Ovary (tissue), 9 donors: ENCODE measurements around the gene TAS2R41. TPM values are rescaled to one million over a fixed set of nuclear protein-coding genes. Genes with fewer than 3 reads are reported as not detected.

ENCODE experiments used
- DNase-seq, 5 donors: peaks; one replicate each; pipeline ENCODE4 v3.0.0-alpha.2; 2019 to 2020
- H3K27ac ChIP-seq, 2 donors: fragments of 200-600 bp; one replicate each; pipeline versions ENCODE4 v1.5.1 to v1.8.0; 2019 to 2022
- H3K27me3 ChIP-seq: fragments of 200-600 bp; one replicate; pipeline ENCODE4 v1.8.0; 2022
- H3K36me3 ChIP-seq: fragments of 200-600 bp; sonication (generic); one replicate; pipeline ENCODE4 v1.5.1; 2019
- H3K4me1 ChIP-seq: one replicate; pipeline ENCODE4 v1.8.1; 2013; ENCODE audit warnings: mild to moderate bottlenecking, moderate library complexity; ENCODE audit not compliant: insufficient read depth
- H3K4me3 ChIP-seq: fragments of 200-600 bp; sonication (generic); one replicate; pipeline ENCODE4 v1.5.1; 2017
- H3K9me3 ChIP-seq, 2 donors: fragments of 200-600 bp in 1 of 2; sonication (generic) in 1 of 2; one replicate each; pipeline versions ENCODE4 v1.5.1 to v1.8.1; 2013 to 2019; ENCODE audit warnings: mild to moderate bottlenecking in 1 of 2, moderate library complexity in 1 of 2
- CTCF ChIP-seq, 3 donors: fragments of 450-650 bp in 2 of 3; fragments of 200-600 bp in 1 of 3; IDR thresholded peaks; one replicate each; pipeline versions ENCODE4 v1.5.1 to v1.8.0; 2016 to 2022; ENCODE audit warnings: antibody characterized with exemption in 3 of 3, mild to moderate bottlenecking in 1 of 3
- EP300 ChIP-seq: sonication (generic); formaldehyde crosslinking; IDR thresholded peaks from one replicate; pipeline ENCODE4 v1.6.1; 2017; ENCODE audit warnings: antibody characterized with exemption
- POLR2A ChIP-seq: fragments of 450-650 bp; IDR thresholded peaks from one replicate; pipeline ENCODE4 v1.6.1; 2017; ENCODE audit warnings: antibody characterized with exemption, mild to moderate bottlenecking, moderate library complexity
- WGBS, 3 donors: extraction: QIAGEN DNeasy Blood & Tissue Kit in 1 of 3; methylation state at CpG; one replicate each; pipeline versions ENCODE4 v1.1.5 to v1.1.7; 2013 to 2017; 5-methylcytosine and 5-hydroxymethylcytosine counted together
- intact Hi-C, 4 donors: fragments of 100-400 bp; cut with DNase I; formaldehyde crosslinking; loops; one replicate each; pipeline versions ENCODE4 v1.11.0 to v1.15.1; 2022 to 2023
- polyA plus RNA-seq, 2 donors: library from polyadenylated mRNA; stranded (reverse); fragments of 200-250 nt in 1 of 2; fragments of 350-450 nt in 1 of 2; fragmentation: Illumina TruSeq in 1 of 2; extraction: RNeasy Lipid Tissue Mini Kit (QIAGEN cat#74804) in 1 of 2; gene quantifications; one replicate each; pipeline ENCODE4 v1.2.3, GENCODE V29; 2013 to 2014
- total RNA-seq, 7 donors: library from RNA; depleted of rRNA in 2 of 7; stranded (reverse); fragments of >200 nt in 2 of 7; fragmentation: NEBNext Ultra II Directional in 3 of 7; extraction: Animal tissue kit (Norgen Biotek cat#: 25700) in 3 of 7; gene quantifications; one replicate each; pipeline versions ENCODE4 v1.1.0 to v1.2.4, GENCODE V29; 2016 to 2023
- donor health status: DM: no; HTN: no; CAD: no; lungs with moderate emphysema.
- donor health status: DM: no; HTN: no; CAD: no.
- donor health status: Bipolar disorder and iron deficiency.
- donor health status: DM: yes; HTN: yes; CAD: no.
- donor health status: DM: no; HTN: no; CAD: no.
- donor health status: DM: yes; HTN: yes; CAD: no.

Gene TAS2R41
- total and polyA plus RNA-seq, 9 donors, result 0.50 TPM; not detected in 8

- Histone ChIP-seq H3K36me3 (no peaks in the 10 kb centered on the region), H3K9me3 (no peaks in the 10 kb centered on the region), H3K27ac (no peak overlapping the region), H3K4me3 (no peak overlapping the region), H3K27me3 (no peaks in the 10 kb centered on the region), H3K4me1 (no peaks in the 10 kb centered on the region)
- intact Hi-C loops, result no loop called here
- no peak for TF ChIP-seq CTCF (IDR thresholded peaks at IDR 0.05)
- TF ChIP-seq POLR2A, result no peak
- no peak for TF ChIP-seq EP300
- no peak for DNase-seq
- WGBS, 3 donors, result 53 to 62% (median 54%) methylated on average over 1 of the region's 1 CpG
Measured at GRCh38 chr7:143454091-143454680, 23.5 kb upstream of the TAS2R41 start.

GRCh38 chr7:143455491-143455890 is 22.2 kb upstream of the TAS2R41 start:
- intact Hi-C loops, result no loop called here
- no peaks in the 10 kb centered on the region for H3K4me1 ChIP-seq
- H3K4me3 ChIP-seq, result no peak overlapping the region
- TF ChIP-seq POLR2A (no peak), CTCF (IDR thresholded peaks at IDR 0.05) (no peak), EP300 (no peak)
- H3K36me3 ChIP-seq, result no peaks in the 10 kb centered on the region
- 53 to 84% (median 72%) methylated on average over 2 of the region's 2 CpGs for WGBS, 3 donors
- no peaks in the 10 kb centered on the region for H3K9me3 ChIP-seq
- DNase-seq, result no peak
- no peaks in the 10 kb centered on the region for H3K27me3 ChIP-seq
- no peak overlapping the region for H3K27ac ChIP-seq

GRCh38 chr7:143455942-143456341 is 21.7 kb upstream of the TAS2R41 start:
- no peaks in the 10 kb centered on the region for H3K36me3 ChIP-seq
- H3K4me1 ChIP-seq, result no peaks in the 10 kb centered on the region
- DNase-seq, result no peak
- WGBS, 3 donors, result 71 to 75% (median 75%) methylated on average over 4 of the region's 4 CpGs
- H3K9me3 ChIP-seq, result no peaks in the 10 kb centered on the region
- H3K4me3 ChIP-seq, result no peak overlapping the region
- no peak for TF ChIP-seq POLR2A
- TF ChIP-seq CTCF (IDR thresholded peaks at IDR 0.05), result no peak
- TF ChIP-seq EP300, result no peak
- H3K27ac ChIP-seq, result no peak overlapping the region
- no peaks in the 10 kb centered on the region for H3K27me3 ChIP-seq
- intact Hi-C loops, result no loop called here

GRCh38 chr7:143456992-143457793 is 20.5 kb upstream of the TAS2R41 start:
- Histone ChIP-seq H3K36me3 (no peaks in the 10 kb centered on the region), H3K9me3 (no peaks in the 10 kb centered on the region), H3K27me3 (no peaks in the 10 kb centered on the region), H3K27ac (no peak overlapping the region), H3K4me1 (no peaks in the 10 kb centered on the region), H3K4me3 (no peak overlapping the region)
- whole genome bisulfite sequencing, 3 donors, result 60 to 68% (median 67%) methylated on average over 4 of the region's 4 CpGs
- intact Hi-C loops, result no loop called here
- TF ChIP-seq EP300 (no peak), POLR2A (no peak), CTCF (IDR thresholded peaks at IDR 0.05) (no peak)
- DNase-seq, result no peak
